HepG2 (cell line): ENCODE data around the gene TOMM6. TPM values are rescaled to one million over a fixed set of nuclear protein-coding genes. Genes with fewer than 3 reads are reported as not detected.

ENCODE experiments used
- AHR ChIP-seq: IDR thresholded peaks from 2 replicates; pipeline ENCODE4 v1.6.1; 2018; ENCODE audit warnings: missing genetic modification reagents, missing compliant biosample characterization
- BRD4 ChIP-seq: sonication (generic); formaldehyde crosslinking; IDR thresholded peaks from 2 replicates; pipeline ENCODE4 v1.4.0; 2020; ENCODE audit warnings: missing genetic modification reagents
- CENPBD1 ChIP-seq: sonication (generic); formaldehyde crosslinking; IDR thresholded peaks from 2 replicates; pipeline ENCODE4 v1.8.0; 2022; ENCODE audit warnings: missing genetic modification reagents, low read depth, mild to moderate bottlenecking, borderline replicate concordance
- EP300 ChIP-seq, 3 experiments: sonication (generic) in 1 of 3; formaldehyde crosslinking in 1 of 3; IDR thresholded peaks; 2 replicates each; pipeline versions ENCODE4 v1.5.1 to v1.6.1; 2011 to 2020; ENCODE audit warnings: low read depth in 2 of 3, low read length in 2 of 3, borderline replicate concordance in 1 of 3, improper control_type of control experiment in 1 of 3, mild to moderate bottlenecking in 1 of 3, missing genetic modification reagents in 1 of 3, moderate library complexity in 1 of 3
- HOXA5 ChIP-seq: sonication (generic); formaldehyde crosslinking; IDR thresholded peaks from 2 replicates; pipeline ENCODE4 v1.4.0; 2020; ENCODE audit warnings: missing genetic modification reagents
- HOXD1 ChIP-seq: sonication (generic); formaldehyde crosslinking; IDR thresholded peaks from 2 replicates; pipeline ENCODE4 v1.5.0; 2020; ENCODE audit warnings: missing genetic modification reagents
- KAT2B ChIP-seq: fragments of 150-350 bp; IDR thresholded peaks from 2 replicates; pipeline ENCODE4 v1.6.1; 2014; ENCODE audit warnings: low read depth, low read length, borderline replicate concordance
- MTA1 ChIP-seq: sonication (generic); formaldehyde crosslinking; IDR thresholded peaks from 2 replicates; pipeline ENCODE4 v1.4.0; 2020; ENCODE audit warnings: missing genetic modification reagents, mild to moderate bottlenecking, borderline replicate concordance
- NR1H2 ChIP-seq: sonication (generic); formaldehyde crosslinking; IDR thresholded peaks from 2 replicates; pipeline ENCODE4 v1.8.1; 2022; ENCODE audit warnings: low read depth, missing genetic modification reagents, borderline replicate concordance
- POLR2A ChIP-seq, 2 experiments: IDR thresholded peaks; 2 replicates each; pipeline ENCODE4 v1.6.1; 2011; ENCODE audit warnings: low read depth in 2 of 2, low read length in 2 of 2, mild to moderate bottlenecking in 1 of 2, moderate library complexity in 1 of 2; ENCODE audit not compliant: insufficient read depth in 1 of 2
- PREB ChIP-seq: sonication (generic); formaldehyde crosslinking; IDR thresholded peaks from 2 replicates; pipeline ENCODE4 v1.4.0; 2020; ENCODE audit warnings: missing genetic modification reagents
- PTBP1 ChIP-seq: fragments of 200-400 bp; formaldehyde crosslinking; IDR thresholded peaks from 2 replicates; pipeline ENCODE4 v1.6.1; 2018; ENCODE audit warnings: low read length, low read depth; ENCODE audit not compliant: poor library complexity, severe bottlenecking
- SKIL ChIP-seq: sonication (generic); formaldehyde crosslinking; IDR thresholded peaks from 2 replicates; pipeline ENCODE4 v1.8.0; 2022; ENCODE audit warnings: missing genetic modification reagents, mild to moderate bottlenecking, moderate library complexity, borderline replicate concordance
- SNAI1 ChIP-seq: sonication (generic); formaldehyde crosslinking; IDR thresholded peaks from 2 replicates; pipeline ENCODE4 v1.5.0; 2020; ENCODE audit warnings: mild to moderate bottlenecking, missing genetic modification reagents, borderline replicate concordance
- SRSF9 ChIP-seq: fragments of 200-400 bp; formaldehyde crosslinking; IDR thresholded peaks from 2 replicates; pipeline ENCODE4 v1.6.1; 2018; ENCODE audit warnings: borderline replicate concordance, mild to moderate bottlenecking, low read depth, low read length; ENCODE audit not compliant: insufficient read depth, poor library complexity, severe bottlenecking
- ZMAT3 ChIP-seq: sonication (generic); formaldehyde crosslinking; conservative IDR thresholded peaks from 2 replicates; pipeline ENCODE4 v1.7.0; 2021; ENCODE audit warnings: missing genetic modification reagents
- ZNF10 ChIP-seq: sonication (generic); formaldehyde crosslinking; IDR thresholded peaks from 2 replicates; pipeline ENCODE4 v1.4.0; 2020; ENCODE audit warnings: mild to moderate bottlenecking, low read depth, missing genetic modification reagents, borderline replicate concordance
- ZNF569 ChIP-seq: sonication (generic); formaldehyde crosslinking; IDR thresholded peaks from 2 replicates; pipeline ENCODE4 v1.5.0; 2020; ENCODE audit warnings: mild to moderate bottlenecking, missing genetic modification reagents, moderate library complexity, borderline replicate concordance
- ZNF652 ChIP-seq: IDR thresholded peaks from 2 replicates; pipeline ENCODE4 v1.6.1; 2016; ENCODE audit warnings: low read depth, borderline replicate concordance
- ZNF773 ChIP-seq: sonication (generic); formaldehyde crosslinking; IDR thresholded peaks from 2 replicates; pipeline ENCODE4 v1.4.0; 2020; ENCODE audit warnings: missing genetic modification reagents, borderline replicate concordance
- polyA plus RNA-seq, 8 experiments: library from polyadenylated mRNA; depleted of rRNA in 3 of 8; stranded (reverse) in 7 of 8; unstranded in 1 of 8; fragments of >200 nt; fragmentation: Illumina TruSeq in 4 of 8; extraction: Trizol in 4 of 8; gene quantifications; 2 replicates each; pipeline versions ENCODE4 v1.2.1 to v1.2.3, GENCODE V29; 2011 to 2016; ENCODE audit warnings: low read depth in 4 of 8, missing spikeins in 1 of 8, mixed read lengths in 1 of 8; ENCODE audit not compliant: insufficient read depth in 1 of 8
- total RNA-seq, 5 experiments: library from RNA; depleted of rRNA; stranded (reverse); fragments of >200 nt; fragmentation: Illumina TruSeq; extraction: Trizol; gene quantifications; 2 replicates each; pipeline ENCODE4 v1.2.3, GENCODE V29; 2016; ENCODE audit warnings: low read depth in 1 of 5
- TF ChIP-seq, protein P1 (sequence below): sonication (generic); formaldehyde crosslinking; IDR thresholded peaks from 2 replicates; pipeline ENCODE4 v1.4.0; 2020; ENCODE audit warnings: missing genetic modification reagents, mild to moderate bottlenecking, borderline replicate concordance

Gene TOMM6
- total and polyA plus RNA-seq, 2 of the 13 experiments (the other 11 are each of a cell fraction or from before 2014, with no cell fraction given): 320 to 321 TPM

DNA sequence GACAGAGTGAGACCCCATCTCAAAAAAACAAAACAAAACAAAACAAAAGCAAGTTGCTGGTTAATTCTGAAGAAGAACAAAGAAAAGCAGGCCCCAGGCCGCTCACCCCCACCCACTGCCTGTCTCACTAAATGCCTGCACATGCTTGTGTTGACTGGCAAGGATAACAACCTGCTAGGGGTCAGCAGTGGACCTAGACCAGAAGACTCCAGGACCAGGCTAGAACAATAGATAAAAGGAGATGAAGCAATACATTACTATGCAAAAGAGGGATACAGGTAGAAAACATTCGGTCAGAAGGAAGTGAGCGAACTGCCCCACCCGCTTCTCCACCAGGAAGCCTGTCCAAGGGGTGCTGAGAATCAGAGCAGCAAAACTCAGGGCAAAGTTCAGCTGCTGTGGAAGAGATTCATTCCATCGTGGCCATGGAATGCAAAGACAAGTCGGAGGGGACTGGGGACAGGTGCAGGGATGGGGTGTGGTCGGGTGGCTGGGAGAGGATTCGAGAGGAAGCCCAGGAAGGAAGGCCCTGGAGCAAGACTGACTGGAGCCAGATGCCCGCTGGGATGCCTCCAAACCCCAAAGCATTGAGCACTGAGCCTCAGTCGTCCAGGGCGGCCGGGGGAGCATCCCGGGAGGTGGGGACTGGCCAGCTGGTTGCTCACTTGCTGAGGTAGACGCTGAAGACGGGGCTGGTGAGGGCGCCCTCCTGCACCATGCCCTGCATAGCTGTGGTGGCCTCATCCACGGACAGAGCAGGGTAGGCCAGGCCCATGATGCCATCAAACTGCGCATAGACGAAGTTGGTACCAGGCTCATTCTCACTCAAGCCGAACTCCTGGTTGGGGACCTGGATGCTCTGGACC lies 45.6 kb upstream of the TOMM6 start (continued):
- TF ChIP-seq, protein P1, sequence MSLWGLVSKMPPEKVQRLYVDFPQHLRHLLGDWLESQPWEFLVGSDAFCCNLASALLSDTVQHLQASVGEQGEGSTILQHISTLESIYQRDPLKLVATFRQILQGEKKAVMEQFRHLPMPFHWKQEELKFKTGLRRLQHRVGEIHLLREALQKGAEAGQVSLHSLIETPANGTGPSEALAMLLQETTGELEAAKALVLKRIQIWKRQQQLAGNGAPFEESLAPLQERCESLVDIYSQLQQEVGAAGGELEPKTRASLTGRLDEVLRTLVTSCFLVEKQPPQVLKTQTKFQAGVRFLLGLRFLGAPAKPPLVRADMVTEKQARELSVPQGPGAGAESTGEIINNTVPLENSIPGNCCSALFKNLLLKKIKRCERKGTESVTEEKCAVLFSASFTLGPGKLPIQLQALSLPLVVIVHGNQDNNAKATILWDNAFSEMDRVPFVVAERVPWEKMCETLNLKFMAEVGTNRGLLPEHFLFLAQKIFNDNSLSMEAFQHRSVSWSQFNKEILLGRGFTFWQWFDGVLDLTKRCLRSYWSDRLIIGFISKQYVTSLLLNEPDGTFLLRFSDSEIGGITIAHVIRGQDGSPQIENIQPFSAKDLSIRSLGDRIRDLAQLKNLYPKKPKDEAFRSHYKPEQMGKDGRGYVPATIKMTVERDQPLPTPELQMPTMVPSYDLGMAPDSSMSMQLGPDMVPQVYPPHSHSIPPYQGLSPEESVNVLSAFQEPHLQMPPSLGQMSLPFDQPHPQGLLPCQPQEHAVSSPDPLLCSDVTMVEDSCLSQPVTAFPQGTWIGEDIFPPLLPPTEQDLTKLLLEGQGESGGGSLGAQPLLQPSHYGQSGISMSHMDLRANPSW: no peak
- TF ChIP-seq ZNF652 (CRISPR knock-in tag): no peak
- peak; percentile 6; the same call in 1 of the 2 replicates for TF ChIP-seq SKIL
- TF ChIP-seq ZNF10 (CRISPR knock-in tag): no peak
- TF ChIP-seq HOXD1: no peak
- no peak for TF ChIP-seq ZNF569 (CRISPR knock-in tag)
- no peak for TF ChIP-seq HOXA5
- no peak for TF ChIP-seq AHR (CRISPR knock-in tag)
- peak; percentile 64; a peak in 3 of 4 replicates for TF ChIP-seq EP300 (IDR thresholded peaks at IDR 0.05; ENCODE audit: low read depth in 2 of 2, low read length in 2 of 2)
- TF ChIP-seq EP300 (CRISPR knock-in tag; IDR thresholded peaks at IDR 0.05; ENCODE audit: borderline replicate concordance): peak; percentile 78; the same call in 1 of the 2 replicates
- no peak for TF ChIP-seq ZNF773 (CRISPR knock-in tag)
- TF ChIP-seq BRD4 (CRISPR knock-in tag): no peak
- TF ChIP-seq ZMAT3 (CRISPR knock-in tag): 0 out of 2 replicates have a peak, but pooled peaks have one; percentile 24
- no peak; the same call in 1 of the 2 replicates for TF ChIP-seq SNAI1
- no peak for TF ChIP-seq POLR2A (IDR thresholded peaks at IDR 0.05; ENCODE audit: insufficient read depth in 1 of 2, low read depth in 2 of 2, low read length in 2 of 2)
- no peak for TF ChIP-seq PREB (CRISPR knock-in tag)
- TF ChIP-seq CENPBD1: no peak
- no peak for TF ChIP-seq SRSF9
- TF ChIP-seq PTBP1: no peak
- no peak for TF ChIP-seq KAT2B
- TF ChIP-seq MTA1 (CRISPR knock-in tag): no peak
- TF ChIP-seq NR1H2 (CRISPR knock-in tag): no peak
